HG03060 (cell line): ENCODE data around the gene FMN1.
"Not testable (repeated sequence)": the region's sequence is repeated elsewhere in the genome, so short reads cannot be mapped to it uniquely, and the experiment has no call there.

Experiments used
- ATAC-seq: cut with Tn5 transposase; IDR thresholded peaks from one replicate; pipeline ENCODE4 v1.9.1; 2021; ENCODE audit warnings: low read depth, moderate number of reproducible peaks; ENCODE audit not compliant: unreplicated experiment

The FMN1 gene

DNA sequence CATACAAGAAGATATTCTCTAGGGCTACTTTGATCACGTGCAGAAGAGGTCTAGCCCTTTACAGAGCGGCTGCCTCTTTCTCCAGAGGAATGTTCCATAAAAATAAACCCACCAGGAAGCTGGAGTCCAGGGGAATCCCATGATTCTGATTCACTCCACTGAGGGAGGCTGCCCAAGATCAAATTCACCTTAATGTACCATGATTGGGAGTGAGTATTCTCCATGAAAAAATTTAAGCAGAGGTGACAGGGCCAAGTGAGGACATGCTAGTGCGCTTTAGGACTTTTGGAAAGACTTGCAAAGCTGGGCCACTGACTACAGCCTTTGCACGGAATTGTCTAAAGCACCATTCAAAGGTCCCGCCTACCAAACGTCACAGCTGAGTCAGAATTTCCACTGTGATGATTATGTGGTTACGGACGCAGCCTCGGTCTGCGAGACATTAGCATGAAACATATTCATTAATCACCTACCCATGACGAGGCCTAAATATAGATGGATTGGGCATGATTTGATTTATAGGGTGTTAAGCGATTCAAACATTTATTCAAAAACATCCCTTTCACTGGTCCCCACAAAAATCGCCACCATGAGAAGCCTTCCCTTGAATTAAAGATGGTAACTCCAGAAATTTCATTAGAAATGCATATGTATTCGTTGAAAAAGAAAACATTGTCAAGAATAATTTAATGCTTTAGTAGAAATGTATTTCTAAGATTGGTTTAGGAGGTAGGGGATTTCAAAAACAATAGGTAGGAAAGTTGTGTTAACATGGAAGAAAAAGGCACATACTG, 324.1 kb downstream of the FMN1 start:
- ATAC-seq: no peak

DNA sequence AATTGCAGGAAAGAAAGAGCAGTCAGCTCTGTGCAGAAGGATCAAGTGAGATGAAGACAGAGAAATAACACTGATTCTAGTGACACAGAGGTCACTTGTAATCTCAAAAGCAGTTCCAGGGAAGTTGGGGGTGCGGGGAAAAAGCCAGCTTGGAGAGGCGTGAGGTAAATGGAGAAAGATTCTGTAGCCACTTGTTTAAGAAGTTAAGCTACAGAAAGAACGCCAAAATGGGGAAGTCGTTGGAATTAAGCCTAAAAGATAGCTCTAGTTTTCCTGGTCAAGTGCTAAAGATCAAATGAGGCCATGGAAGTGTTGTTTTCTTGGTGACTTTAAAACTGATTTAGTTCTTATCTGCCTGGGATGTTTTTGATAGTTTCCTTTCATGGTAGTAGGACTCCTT, 324.7 kb downstream of the FMN1 start:
- no peak for ATAC-seq

DNA sequence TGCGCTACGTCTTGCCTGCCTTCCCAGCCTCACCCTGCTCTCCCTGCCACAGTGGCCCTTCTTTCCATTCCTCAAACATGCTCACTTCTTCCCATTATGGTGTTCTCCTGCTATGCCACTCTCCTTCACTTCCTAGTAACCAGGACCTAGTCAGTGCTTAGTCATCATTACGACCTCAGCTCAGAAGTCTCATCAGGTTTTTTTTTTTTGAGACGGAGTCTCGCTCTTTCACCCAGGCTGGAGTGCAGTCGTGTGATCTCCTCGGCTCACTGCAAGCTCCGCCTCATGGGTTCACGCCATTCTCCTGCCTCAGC, 327.2 kb downstream of the FMN1 start:
- ATAC-seq: no peak

DNA sequence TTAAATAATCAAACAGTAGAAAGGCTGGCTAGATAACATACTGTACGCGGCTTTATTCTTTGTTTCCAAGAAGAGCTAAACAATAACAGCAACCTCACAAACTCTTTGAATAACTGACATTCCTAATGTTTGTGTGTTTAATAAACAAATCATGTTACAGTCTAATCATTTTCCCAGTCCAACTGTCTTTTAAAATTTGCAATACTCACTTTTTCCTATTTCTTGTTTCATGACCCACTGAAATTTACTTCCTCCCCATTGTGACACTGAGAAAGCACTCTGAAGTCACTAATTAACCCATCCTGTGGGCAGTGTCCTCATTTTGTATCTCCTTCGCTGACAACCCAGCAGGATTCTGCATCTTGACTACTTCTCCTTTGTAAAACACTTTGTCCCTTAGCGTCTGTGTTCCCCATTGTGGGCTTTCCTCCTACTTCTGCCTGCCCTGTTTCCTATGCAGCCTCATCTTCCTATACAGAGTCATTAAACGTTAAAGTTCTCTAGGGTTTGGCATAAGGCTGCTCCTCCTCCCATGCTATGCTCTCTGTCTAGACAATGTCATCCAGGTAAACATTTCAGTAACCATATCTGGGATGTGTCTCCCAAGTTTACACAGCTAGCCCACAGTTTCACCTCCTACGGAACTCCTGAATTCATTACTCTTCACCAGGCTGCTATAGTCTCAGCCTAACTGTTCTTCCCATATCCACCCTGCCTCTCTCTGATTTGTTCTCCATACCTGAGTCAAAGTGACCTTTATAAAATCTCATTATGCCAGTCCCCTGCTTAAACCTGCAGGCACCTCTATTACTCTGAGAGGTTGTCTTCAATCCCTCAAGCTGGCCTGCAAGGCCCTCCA, 327.8 kb downstream of the FMN1 start:
- no peak for ATAC-seq

DNA sequence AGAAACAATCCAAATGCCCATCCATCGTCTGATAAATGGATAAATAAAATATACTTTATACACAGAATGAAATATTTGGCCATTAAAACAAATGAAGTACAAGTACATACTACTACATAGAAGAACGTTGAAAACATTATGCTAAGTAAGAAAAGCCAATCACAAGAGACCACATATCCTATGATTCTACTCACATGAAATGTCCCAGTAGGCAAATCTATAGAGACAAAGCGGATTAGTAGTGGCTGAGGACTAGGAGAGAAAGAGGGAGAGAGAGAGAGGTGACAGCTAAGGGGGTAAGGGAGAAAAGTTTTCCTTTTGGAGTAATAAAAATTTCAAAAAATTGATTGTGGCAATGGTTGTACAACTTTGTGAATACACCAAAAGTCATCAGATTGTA, 329.7 kb downstream of the FMN1 start:
- ATAC-seq: no peak

DNA sequence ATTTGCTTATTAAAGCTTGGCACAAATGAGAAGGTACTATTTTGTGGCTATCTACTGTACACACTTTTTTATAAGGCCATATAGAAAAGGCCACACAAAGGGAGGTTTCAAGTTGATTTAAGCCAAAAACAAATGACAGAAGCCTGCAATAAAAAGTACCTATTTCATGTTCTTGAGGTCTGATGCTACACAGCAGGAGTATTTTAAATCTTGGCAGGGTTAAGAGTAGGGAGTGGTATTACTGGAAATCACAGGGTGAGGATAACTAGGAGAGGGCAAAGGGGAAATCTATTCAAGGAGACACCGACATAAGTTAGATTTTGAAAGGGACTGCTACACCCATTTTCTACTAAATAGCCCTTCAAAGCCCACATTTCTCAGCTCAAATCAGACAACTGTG, 330.5 kb downstream of the FMN1 start:
- no peak for ATAC-seq

DNA sequence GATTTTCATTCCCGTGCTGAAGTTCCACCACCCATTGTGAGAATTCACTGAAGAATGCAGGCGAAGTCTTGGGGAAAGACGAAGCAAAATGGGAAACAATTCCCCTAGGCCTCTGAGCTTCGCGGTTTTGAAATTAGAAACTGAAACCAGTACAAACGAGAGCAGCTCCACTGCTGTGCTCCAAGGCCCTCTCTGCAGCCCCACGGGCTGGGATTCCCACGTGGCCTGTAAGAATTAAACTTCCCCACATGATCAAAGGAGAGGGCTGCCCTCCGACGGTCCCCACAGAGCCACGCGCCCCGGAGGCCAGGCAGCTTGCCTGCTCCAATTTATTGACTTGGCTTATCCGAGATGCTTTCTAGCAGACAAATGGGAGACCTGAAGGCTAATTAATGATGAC, 332.8 kb downstream of the FMN1 start:
- no peak for ATAC-seq

DNA sequence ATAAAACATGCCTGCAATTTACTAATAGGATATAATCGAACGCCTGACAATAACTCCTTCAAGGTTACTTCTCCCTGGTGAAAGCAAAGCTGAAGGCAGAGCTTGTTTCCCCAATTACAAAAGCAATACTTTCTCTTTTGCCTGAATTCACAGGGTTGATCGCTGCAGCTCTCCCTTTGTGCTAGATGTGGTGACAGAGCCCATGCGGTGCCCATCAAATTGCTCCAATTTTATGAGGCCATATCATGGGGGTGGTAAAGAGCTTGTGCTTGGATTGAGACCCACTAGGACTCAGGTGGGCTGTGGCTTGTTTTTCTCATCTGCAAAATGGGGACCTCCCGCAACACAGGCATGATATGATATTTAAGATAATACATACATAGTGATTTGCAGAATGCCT, 333.3 kb downstream of the FMN1 start:
- no peak for ATAC-seq

DNA sequence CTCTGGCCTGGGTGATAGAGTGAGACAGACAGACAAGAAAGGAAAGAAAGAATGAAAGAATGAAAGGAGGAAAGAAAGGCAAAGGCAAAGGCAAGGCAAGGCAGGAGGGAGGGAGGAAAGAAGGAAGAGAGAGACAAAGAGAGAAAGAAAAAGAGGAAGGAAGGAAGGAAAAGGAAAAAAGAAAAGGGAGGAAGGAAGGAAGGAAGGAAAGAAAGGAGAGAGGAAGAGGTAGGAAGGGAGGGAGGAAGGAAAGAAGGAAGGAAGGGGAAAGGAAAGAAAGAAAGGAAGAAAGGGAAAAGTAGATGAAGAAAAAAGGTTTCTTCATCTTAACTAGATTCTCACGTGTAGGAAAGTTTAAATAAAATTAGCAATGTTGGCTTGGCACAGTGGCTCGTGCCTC, 334.5 kb downstream of the FMN1 start:
- ATAC-seq: no peak

DNA sequence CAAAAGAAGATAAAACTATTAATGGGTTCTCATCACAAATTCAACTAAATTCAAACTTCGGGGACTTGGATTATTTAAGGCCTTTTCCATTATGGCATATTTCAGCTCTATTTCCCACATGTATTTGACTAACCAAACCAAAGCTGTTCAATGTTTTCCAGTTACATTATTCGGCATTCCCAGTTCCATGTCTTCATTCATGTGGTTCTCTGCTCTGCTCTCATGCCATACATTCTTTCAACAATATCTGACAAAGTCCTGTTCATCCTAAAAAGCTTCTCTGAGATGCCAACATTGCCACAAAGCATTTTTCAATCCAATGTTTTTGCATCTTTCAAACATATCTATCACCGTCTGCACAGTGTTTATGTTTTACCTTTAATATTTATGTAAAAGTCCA, 335.3 kb downstream of the FMN1 start:
- no peak for ATAC-seq

DNA sequence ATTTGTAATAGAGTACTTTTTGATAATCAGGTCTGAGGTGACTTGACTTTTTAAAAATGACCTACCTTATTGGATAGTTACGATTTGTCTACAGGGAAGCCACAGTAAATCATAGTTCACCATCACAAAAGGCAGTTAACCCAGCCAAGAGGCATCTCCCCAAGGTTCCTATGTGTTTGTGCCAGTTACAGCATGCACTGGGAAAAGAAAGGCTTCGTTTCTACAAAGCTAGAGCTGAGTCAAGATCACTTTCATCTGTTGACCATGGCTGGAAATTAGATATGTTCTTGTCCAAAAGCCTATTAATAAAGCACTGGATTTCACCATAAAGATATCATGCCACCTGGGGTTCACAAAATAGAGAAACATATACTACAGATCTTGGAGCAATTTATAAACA, 336.8 kb downstream of the FMN1 start:
- no peak for ATAC-seq

DNA sequence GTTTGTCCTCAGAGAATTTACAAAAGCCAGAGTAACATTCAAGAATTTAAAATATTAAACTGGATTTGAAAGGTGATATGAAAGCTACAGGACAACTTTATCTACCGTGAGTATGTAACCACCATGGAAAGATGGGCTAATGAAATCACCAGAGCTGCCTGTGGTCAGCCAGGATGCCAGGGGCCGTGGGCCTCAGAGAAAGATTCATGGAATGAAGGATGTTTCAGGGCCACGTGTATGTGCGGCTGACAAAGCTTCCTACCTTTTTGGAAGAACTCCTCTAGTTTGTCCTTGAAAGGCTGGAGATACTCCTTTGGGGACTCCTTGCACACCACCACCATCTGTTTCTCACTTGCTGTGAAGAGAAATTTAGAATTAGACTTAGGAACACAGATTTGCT, 337.8 kb downstream of the FMN1 start:
- ATAC-seq: no peak

DNA sequence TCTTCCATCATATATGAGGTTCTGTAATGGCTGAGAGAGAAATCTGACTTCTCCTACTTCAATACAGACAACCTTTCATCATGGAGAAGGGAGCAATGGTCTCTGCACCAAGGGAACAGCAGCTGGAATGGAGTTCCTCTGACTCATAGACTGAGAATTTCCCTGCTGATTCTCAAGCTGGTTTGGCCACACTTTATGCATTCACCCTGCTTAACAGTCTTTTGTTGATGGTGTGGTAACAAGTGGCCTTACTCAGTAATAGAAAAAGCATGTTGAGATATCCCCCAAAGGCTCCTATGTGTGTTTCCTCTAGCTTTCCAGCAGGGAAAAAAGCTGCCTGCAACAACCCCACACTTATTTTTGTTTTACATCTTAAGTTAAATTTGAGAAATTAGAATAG, 338.6 kb downstream of the FMN1 start:
- ATAC-seq: no peak

DNA sequence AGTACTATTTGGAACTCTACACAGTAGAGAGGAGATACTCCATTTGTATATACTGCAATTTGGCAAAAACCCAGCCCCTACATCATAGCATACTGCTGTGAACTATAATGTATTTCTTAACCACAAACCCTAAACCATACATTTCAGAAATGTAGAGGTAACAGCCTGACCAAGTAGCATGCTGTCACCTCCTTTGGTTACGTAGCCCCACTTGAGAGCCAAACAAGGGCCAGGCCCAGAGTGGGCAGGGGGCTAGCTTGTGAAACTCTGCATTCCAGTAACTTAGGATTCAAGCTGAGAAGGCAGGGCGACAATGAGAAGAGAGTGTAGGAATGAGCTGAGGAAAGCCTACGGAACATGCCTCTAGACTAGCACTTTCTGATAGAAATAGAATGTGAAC, 340.9 kb downstream of the FMN1 start:
- no peak for ATAC-seq

DNA sequence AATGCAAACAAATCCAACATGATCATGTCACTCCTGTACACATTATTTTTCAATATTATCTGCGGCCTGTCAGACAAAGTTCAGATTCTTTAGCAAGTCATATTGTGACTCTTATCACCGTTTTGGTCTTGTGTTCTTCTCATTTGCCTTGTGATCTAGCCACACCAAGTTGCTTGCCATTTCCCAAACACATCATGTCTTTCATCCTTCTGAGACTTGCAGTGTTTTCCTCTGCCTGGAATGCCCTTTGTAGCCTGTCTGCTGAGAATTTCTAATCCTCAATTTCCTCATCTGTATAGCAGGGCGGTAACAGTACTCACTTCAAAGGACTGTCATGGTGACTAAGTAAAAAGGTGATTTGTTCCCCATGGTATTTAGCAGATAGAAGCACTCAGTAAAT, 341.7 kb downstream of the FMN1 start:
- ATAC-seq: no peak

DNA sequence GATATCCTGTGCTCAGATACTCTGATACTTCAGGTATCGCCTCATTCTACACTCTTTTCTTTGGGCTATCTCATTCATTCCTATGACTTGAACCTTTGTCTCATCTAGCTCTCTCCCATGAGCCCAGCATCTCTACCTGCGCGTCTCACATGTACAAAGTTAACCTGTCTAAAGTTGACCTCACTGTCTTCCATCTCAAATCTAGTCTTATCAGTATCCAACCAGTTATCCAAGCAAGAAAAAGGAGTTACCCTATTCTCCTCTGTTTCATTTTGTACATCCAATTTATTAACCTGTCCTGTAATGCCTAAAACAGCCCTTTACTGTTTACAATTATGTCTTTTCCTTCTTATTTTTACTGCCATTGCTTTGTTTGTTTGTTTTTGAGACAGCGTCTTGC, 342.5 kb downstream of the FMN1 start:
- no peak for ATAC-seq

DNA sequence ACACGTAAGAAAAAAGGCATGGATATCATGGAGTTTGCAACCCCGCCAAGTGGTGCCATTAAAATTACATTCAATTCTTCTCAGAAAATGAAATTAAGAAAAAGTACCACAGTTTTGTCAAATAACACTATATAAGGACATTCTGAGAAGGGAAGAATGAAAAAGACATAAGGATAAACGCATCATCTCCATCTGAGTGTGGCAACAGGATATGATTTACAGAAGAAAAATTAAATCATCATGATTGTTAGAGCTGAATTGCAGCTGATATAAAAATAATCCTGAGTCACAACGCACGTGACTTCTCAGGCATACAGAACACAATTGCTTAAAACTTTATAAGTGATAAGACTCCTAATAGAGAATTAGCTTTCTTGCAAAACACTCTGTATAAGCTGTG, 342.9 kb downstream of the FMN1 start:
- no peak for ATAC-seq

DNA sequence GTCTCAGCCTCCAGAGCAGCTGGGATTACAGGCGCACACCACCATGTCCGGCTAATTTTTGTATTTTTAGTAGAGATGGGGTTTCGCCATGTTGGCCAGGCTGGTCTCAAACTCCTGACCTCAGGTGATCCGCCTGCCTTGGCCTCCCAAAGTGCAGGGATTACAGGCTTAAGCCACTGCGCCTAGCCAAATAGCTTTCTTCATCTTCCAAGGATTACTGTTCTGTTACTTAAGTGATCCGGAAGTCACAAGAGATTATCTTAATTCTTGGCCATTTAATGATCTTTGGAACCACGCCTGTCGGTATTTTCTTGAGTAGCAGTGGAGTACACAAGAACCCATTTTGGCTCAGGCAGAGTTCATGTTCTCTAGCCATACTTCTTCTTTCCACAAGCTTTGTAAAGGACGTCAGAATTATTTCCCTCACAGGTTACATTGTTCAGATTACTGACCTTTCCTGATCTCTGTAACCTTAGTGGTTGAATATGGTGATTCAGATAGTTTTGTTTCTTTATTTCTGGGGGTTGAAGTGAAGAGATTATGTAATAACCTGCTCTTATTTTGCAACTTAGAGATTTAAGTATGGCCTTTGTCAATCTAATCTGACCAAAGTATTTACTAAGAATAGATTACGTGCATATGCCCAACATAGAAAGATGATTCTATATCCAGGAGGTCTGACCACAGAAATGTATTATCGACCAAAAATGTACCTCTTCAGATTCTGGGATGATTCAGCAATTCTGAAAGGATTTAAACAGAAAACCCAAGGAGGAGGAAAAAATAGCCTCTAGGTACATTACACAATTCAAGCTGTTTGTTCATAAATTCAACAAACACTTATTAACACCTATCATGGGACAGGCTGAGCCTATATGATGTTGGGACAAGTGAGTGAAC, 344.5 kb downstream of the FMN1 start:
- no peak for ATAC-seq

DNA sequence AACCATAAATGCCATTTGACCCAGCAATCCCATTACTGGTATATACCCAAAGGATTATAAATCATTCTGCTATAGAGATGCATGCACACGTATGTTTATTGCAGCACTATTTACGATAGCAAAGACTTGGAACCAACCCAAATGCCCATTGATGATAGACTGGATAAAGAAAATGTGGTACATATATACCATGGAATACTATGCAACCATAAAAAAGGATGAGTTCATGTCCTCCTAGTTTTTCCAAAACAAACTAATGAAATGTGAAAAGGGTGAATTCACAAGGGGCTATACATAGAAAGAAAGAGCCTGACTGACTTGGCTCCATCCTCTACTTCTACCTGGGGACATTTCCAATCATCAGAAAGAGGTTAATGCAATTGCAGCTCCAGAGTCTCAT, 347.8 kb downstream of the FMN1 start:
- ATAC-seq: not testable (repeated sequence)

DNA sequence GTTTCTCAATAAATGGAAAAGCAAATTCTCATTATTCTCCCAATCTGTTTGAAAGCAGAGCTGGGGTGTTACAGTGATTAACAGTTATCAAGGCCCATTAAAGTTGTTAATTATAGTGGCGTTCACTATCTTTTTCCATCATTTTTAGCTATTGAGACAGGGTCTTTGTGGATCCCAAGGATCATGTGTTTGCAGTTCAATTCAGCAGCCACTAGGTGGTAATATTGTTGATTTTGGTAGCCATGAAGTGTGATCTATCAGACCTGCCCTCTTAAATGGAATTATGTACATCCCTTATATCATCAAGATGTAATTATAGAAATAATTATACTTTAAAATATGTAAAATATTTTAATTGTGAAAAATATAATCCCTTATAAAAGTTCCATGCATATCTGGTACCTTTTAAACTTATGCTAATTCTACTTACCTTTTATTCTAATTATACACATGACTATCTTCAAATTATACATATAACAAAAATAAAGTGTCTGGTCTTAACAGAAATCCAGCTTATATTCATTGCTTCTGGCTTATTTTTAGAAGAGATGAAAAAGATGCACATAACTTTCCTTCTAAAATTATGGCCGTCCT, 350.3 kb downstream of the FMN1 start:
- ATAC-seq: no peak
